ENCODE results near the gene CCDC33.

DNA sequence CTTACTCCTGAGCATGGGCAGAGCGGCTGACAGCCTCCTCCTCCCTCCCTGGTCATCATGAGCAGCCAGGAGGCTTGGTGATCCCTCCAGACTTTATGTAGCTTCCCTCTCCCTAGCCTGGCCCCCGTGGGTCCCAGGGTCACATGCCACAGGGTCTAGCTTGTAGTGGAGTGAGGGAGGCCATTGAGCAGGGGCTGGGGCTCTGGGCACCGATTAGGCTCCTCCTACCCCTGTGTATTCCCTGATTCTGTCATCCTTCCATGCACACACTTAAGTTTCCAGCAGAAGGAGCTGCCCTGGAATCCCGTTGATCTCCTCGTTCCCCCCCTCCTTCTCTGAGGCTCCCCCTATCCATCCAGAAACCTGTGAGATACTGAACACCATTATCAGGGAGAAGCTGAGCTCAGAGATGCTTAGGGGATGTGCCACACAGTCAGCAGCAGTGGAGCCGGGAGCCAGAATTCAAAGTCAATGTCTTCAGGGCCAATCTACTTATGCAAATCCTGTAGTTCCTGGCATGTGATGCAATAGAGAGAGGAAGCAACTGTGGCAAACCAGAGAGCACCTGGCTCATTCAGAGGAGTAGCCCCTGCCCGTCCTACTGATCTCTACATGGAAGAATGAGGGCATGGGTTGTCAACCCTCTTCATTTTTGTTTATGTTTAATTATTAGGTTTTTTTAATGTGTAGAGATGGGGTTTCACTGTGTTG is 17.2 kb downstream of the CCDC33 start:
- TF ChIP-seq, protein P1, sequence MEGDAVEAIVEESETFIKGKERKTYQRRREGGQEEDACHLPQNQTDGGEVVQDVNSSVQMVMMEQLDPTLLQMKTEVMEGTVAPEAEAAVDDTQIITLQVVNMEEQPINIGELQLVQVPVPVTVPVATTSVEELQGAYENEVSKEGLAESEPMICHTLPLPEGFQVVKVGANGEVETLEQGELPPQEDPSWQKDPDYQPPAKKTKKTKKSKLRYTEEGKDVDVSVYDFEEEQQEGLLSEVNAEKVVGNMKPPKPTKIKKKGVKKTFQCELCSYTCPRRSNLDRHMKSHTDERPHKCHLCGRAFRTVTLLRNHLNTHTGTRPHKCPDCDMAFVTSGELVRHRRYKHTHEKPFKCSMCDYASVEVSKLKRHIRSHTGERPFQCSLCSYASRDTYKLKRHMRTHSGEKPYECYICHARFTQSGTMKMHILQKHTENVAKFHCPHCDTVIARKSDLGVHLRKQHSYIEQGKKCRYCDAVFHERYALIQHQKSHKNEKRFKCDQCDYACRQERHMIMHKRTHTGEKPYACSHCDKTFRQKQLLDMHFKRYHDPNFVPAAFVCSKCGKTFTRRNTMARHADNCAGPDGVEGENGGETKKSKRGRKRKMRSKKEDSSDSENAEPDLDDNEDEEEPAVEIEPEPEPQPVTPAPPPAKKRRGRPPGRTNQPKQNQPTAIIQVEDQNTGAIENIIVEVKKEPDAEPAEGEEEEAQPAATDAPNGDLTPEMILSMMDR (IDR thresholded peaks at IDR 0.05), result no peak
- TF ChIP-seq POLR2A (IDR thresholded peaks at IDR 0.05), result no peak
